Measurements from ENCODE around the gene NUDT17. TPM values are rescaled to one million over a fixed set of nuclear protein-coding genes. Genes with fewer than 3 reads are reported as not detected.

NUDT17 gene
- total RNA-seq, 1 donor from 2014 or later: 3.8 TPM

DNA sequence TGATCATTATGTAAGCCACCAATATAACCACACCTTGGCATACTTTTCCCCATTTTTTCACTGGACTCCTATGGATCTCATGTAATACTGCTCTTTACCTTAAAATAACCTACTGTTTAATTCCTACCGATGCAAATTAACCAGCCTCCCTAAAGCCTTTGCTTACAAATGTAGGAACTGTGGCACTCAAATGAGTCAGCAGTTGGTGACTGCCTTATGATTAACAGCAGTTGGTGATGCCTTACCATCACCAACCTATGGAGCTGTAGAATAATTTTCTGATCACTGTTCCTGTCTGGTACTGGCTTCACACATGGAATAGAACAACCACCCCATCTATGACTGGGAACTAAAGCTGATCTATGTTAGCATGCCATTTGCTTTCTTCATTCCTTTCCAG is 7.8 kb upstream of the NUDT17 start:
- Mint-ChIP-seq H3K36me3 (ENCODE audit: low read depth, unreplicated experiment) (peaks cover 34% of the 10 kb centered on the region), H3K9me3 (ENCODE audit: unreplicated experiment) (no peaks in the 10 kb centered on the region), H3K4me1 (ENCODE audit: unreplicated experiment) (no peaks in the 10 kb centered on the region), H3K27ac (ENCODE audit: unreplicated experiment) (no peak overlapping the region), H3K27me3 (ENCODE audit: unreplicated experiment) (no peaks in the 10 kb centered on the region), H3K4me3 (ENCODE audit: unreplicated experiment) (no peak overlapping the region)
- DNase-seq (ENCODE audit: low spot score): no peak
- no peak for TF ChIP-seq CTCF (IDR thresholded peaks at IDR 0.05; ENCODE audit: unreplicated experiment)

DNA sequence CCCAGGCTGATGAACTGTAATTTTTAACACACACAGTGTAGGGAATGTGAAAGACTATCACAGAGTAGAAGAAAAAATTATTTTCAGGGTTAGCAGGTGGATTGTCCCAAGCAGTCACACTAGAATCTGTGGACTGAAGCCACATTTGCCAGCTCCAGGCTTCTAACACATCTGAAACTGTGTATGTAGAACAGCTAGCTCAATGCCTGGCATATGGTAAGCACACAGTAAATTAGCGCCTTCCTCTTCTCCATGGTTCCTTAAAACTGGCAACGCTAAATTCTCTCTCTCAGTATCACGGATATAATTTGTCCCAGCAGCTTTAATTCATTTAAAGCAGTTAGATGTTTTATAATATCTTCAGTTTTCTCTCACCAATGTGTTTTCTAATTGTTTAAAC is 2.4 kb upstream of the NUDT17 start:
- no peaks in the 10 kb centered on the region for H3K4me1 Mint-ChIP-seq (ENCODE audit: unreplicated experiment)

DNA sequence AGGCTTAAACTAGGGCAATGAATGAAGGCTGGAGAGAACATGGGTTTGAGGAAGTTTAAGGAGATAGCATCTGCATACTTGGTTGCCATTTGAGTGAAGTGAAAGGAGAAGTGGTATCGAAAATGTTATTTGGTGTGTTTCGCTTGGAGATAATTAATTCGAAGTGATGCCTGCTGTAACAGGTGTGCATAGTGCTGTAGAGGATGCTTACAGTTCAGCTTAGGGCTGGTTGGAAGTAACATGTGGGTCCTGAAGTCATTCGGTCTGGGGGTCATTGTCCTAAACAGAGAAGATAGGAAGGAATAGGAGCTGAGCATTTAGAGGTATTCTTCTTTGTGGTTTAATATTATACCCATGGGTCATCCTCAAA is 301 bp upstream of the NUDT17 start:
- Mint-ChIP-seq H3K9me3 (ENCODE audit: unreplicated experiment) (no peaks in the 10 kb centered on the region), H3K27me3 (ENCODE audit: unreplicated experiment) (peaks cover under 1% of the 10 kb centered on the region), H3K36me3 (ENCODE audit: low read depth, unreplicated experiment) (peaks cover 26% of the 10 kb centered on the region), H3K27ac (ENCODE audit: unreplicated experiment) (no peak overlapping the region), H3K4me3 (ENCODE audit: unreplicated experiment) (no peak overlapping the region), H3K4me1 (ENCODE audit: unreplicated experiment) (no peaks in the 10 kb centered on the region)
- no peak for DNase-seq (ENCODE audit: low spot score)
- TF ChIP-seq CTCF (IDR thresholded peaks at IDR 0.05; ENCODE audit: unreplicated experiment): no peak

More for the DNA sequence above, 2.4 kb upstream of the NUDT17 start:
- Mint-ChIP-seq H3K4me3 (ENCODE audit: unreplicated experiment) (no peak overlapping the region), H3K36me3 (ENCODE audit: low read depth, unreplicated experiment) (peaks cover 19% of the 10 kb centered on the region), H3K9me3 (ENCODE audit: unreplicated experiment) (no peaks in the 10 kb centered on the region), H3K27me3 (ENCODE audit: unreplicated experiment) (no peaks in the 10 kb centered on the region), H3K27ac (ENCODE audit: unreplicated experiment) (no peak overlapping the region)
- no peak for TF ChIP-seq CTCF (IDR thresholded peaks at IDR 0.05; ENCODE audit: unreplicated experiment)
- no peak for DNase-seq (ENCODE audit: low spot score)

GRCh38 chr1:145846201-145846612 is 777 bp downstream of the NUDT17 start:
- Mint-ChIP-seq H3K36me3 (ENCODE audit: low read depth, unreplicated experiment) (peaks cover 32% of the 10 kb centered on the region), H3K27me3 (ENCODE audit: unreplicated experiment) (peaks cover 3% of the 10 kb centered on the region), H3K9me3 (ENCODE audit: unreplicated experiment) (no peaks in the 10 kb centered on the region), H3K4me1 (ENCODE audit: unreplicated experiment) (no peaks in the 10 kb centered on the region), H3K4me3 (ENCODE audit: unreplicated experiment) (peak overlapping the region; percentile 87), H3K27ac (ENCODE audit: unreplicated experiment) (no peak overlapping the region)
- DNase-seq (ENCODE audit: low spot score): peak; percentile 45
- no peak for TF ChIP-seq CTCF (IDR thresholded peaks at IDR 0.05; ENCODE audit: unreplicated experiment)

DNA sequence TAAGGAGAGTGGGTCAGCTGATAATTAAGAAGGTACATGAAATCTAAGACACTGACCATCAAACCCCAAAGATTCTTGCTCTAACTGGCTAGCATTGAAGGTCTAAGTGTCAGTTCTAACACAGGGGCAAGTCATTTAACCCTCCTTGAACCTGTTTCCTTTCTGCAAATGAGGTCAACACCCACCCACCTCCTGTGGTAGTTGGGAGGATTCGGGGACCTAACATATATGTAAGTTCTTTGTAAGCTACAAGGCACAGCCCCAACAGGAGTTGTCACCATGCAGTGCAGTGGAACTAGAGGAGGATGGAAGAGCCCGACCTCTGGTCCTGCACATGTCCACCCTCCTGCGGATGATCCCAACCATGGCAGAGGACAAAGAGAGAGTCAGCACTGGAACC is 2.4 kb downstream of the NUDT17 start:
- Mint-ChIP-seq H3K9me3 (ENCODE audit: unreplicated experiment) (no peaks in the 10 kb centered on the region), H3K4me3 (ENCODE audit: unreplicated experiment) (peak overlapping the region; percentile 37), H3K36me3 (ENCODE audit: low read depth, unreplicated experiment) (peaks cover 32% of the 10 kb centered on the region), H3K27me3 (ENCODE audit: unreplicated experiment) (peaks cover 3% of the 10 kb centered on the region), H3K4me1 (ENCODE audit: unreplicated experiment) (no peaks in the 10 kb centered on the region), H3K27ac (ENCODE audit: unreplicated experiment) (no peak overlapping the region)
- no peak for TF ChIP-seq CTCF (IDR thresholded peaks at IDR 0.05; ENCODE audit: unreplicated experiment)
- no peak for DNase-seq (ENCODE audit: low spot score)
